ENCODE measurements around the gene LDLRAD4. TPM values are rescaled to one million over a fixed set of nuclear protein-coding genes. Genes with fewer than 3 reads are reported as not detected.

LDLRAD4 gene
- total RNA-seq, 1 donor from 2014 or later: 1.4 TPM

- TF ChIP-seq CTCF (conservative IDR thresholded peaks at IDR 0.05): no peak
- Mint-ChIP-seq H3K9me3 (peaks cover under 1% of the 10 kb centered on the region), H3K4me3 (no peak overlapping the region), H3K36me3 (ENCODE audit: low read depth) (no peaks in the 10 kb centered on the region), H3K4me1 (no peaks in the 10 kb centered on the region), H3K27ac (ENCODE audit: unreplicated experiment) (no peak overlapping the region), H3K27me3 (ENCODE audit: low read depth) (no peaks in the 10 kb centered on the region)
- DNase-seq (ENCODE audit: low read depth, low spot score): no peak
Measured at GRCh38 chr18:13589943-13590342, 371.4 kb downstream of the LDLRAD4 start.

- H3K4me1 Mint-ChIP-seq: no peaks in the 10 kb centered on the region
- peaks cover 12% of the 10 kb centered on the region for H3K9me3 Mint-ChIP-seq
- H3K27me3 Mint-ChIP-seq (ENCODE audit: low read depth): no peaks in the 10 kb centered on the region
- no peak overlapping the region for H3K4me3 Mint-ChIP-seq
- DNase-seq (ENCODE audit: low read depth, low spot score): no peak
- H3K27ac Mint-ChIP-seq (ENCODE audit: unreplicated experiment): no peak overlapping the region
- TF ChIP-seq CTCF (conservative IDR thresholded peaks at IDR 0.05): no peak
- peaks cover 4% of the 10 kb centered on the region for H3K36me3 Mint-ChIP-seq (ENCODE audit: low read depth)
Measured at GRCh38 chr18:13592246-13592645, 373.7 kb downstream of the LDLRAD4 start.

GRCh38 chr18:13594551-13594950, 376.0 kb downstream of the LDLRAD4 start:
- Mint-ChIP-seq H3K27ac (ENCODE audit: unreplicated experiment) (no peak overlapping the region), H3K4me3 (no peak overlapping the region), H3K36me3 (ENCODE audit: low read depth) (peaks cover 11% of the 10 kb centered on the region), H3K27me3 (ENCODE audit: low read depth) (no peaks in the 10 kb centered on the region), H3K9me3 (peaks cover 22% of the 10 kb centered on the region), H3K4me1 (no peaks in the 10 kb centered on the region)
- DNase-seq (ENCODE audit: low read depth, low spot score): no peak
- no peak for TF ChIP-seq CTCF (conservative IDR thresholded peaks at IDR 0.05)

- H3K36me3 Mint-ChIP-seq (ENCODE audit: low read depth): peaks cover 11% of the 10 kb centered on the region
- no peak for DNase-seq (ENCODE audit: low read depth, low spot score)
- no peak overlapping the region for H3K4me3 Mint-ChIP-seq
- H3K27me3 Mint-ChIP-seq (ENCODE audit: low read depth): no peaks in the 10 kb centered on the region
- peaks cover 22% of the 10 kb centered on the region for H3K9me3 Mint-ChIP-seq
- H3K4me1 Mint-ChIP-seq: no peaks in the 10 kb centered on the region
- no peak for TF ChIP-seq CTCF (conservative IDR thresholded peaks at IDR 0.05)
- H3K27ac Mint-ChIP-seq (ENCODE audit: unreplicated experiment): no peak overlapping the region
Measured at GRCh38 chr18:13597068-13597467, 378.5 kb downstream of the LDLRAD4 start.

- peaks cover 11% of the 10 kb centered on the region for H3K36me3 Mint-ChIP-seq (ENCODE audit: low read depth)
- H3K4me1 Mint-ChIP-seq: no peaks in the 10 kb centered on the region
- peaks cover 22% of the 10 kb centered on the region for H3K9me3 Mint-ChIP-seq
- H3K27ac Mint-ChIP-seq (ENCODE audit: unreplicated experiment): no peak overlapping the region
- DNase-seq (ENCODE audit: low read depth, low spot score): no peak
- H3K4me3 Mint-ChIP-seq: no peak overlapping the region
- no peak for TF ChIP-seq CTCF (conservative IDR thresholded peaks at IDR 0.05)
- H3K27me3 Mint-ChIP-seq (ENCODE audit: low read depth): no peaks in the 10 kb centered on the region
Measured at GRCh38 chr18:13598591-13598990, 380.0 kb downstream of the LDLRAD4 start.

- H3K27me3 Mint-ChIP-seq (ENCODE audit: low read depth): no peaks in the 10 kb centered on the region
- H3K36me3 Mint-ChIP-seq (ENCODE audit: low read depth): peaks cover 11% of the 10 kb centered on the region
- no peak overlapping the region for H3K27ac Mint-ChIP-seq (ENCODE audit: unreplicated experiment)
- no peak for TF ChIP-seq CTCF (conservative IDR thresholded peaks at IDR 0.05)
- peaks cover 22% of the 10 kb centered on the region for H3K9me3 Mint-ChIP-seq
- DNase-seq (ENCODE audit: low read depth, low spot score): no peak
- no peak overlapping the region for H3K4me3 Mint-ChIP-seq
- no peaks in the 10 kb centered on the region for H3K4me1 Mint-ChIP-seq
Measured at GRCh38 chr18:13599031-13599430, 380.5 kb downstream of the LDLRAD4 start.

Measured in neural crest cell (in vitro differentiated cells).